Glomerular visceral epithelial cell (primary cell): ENCODE measurements around the gene WSCD2.

Experiments
- DNase-seq: peaks from one replicate; pipeline ENCODE4 v3.0.0-alpha.2; 2016; ENCODE audit errors: extremely low spot score

The WSCD2 gene

DNA sequence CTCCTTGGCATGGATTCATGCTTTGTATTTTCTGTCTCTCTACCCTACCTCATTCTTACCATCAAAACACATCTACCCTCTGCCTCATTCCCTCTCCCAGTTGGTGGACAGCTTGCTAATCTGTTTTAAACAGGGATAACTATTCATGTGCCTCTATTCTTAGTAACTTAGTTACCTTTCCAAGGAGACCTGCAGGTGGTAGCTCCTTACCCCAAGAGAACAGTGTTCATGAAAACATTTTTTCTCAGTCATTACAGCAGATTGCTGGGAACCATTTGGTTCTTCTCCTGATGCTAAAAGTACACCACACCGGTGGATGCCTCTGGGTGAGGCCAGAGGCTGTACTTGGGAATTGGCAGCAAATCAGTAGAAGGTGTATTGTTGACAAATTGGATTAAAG lies 137.0 kb downstream of the WSCD2 start:
- DNase-seq, result no peak

DNA sequence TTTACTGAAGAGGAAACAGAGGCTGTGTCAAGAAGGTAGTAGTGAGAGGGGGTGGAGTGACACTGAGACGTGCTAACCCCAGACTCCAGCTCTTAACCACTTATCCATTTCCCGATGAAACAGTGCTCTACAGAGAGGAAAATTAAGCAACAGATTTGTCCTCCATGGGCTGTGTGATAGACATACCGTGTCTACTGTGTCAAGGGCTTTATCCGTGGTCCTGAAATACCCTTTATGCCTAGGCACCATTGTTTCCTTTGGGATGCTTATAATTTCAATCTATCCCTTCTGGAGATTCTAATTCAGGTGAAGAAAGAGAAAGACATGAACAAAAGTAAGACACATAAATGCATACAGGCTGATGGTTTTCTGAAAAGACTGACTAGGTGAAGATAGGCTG lies 138.4 kb downstream of the WSCD2 start:
- DNase-seq, result no peak

GRCh38 chr12:108268397-108268796 lies 139.3 kb downstream of the WSCD2 start:
- no peak for DNase-seq

DNA sequence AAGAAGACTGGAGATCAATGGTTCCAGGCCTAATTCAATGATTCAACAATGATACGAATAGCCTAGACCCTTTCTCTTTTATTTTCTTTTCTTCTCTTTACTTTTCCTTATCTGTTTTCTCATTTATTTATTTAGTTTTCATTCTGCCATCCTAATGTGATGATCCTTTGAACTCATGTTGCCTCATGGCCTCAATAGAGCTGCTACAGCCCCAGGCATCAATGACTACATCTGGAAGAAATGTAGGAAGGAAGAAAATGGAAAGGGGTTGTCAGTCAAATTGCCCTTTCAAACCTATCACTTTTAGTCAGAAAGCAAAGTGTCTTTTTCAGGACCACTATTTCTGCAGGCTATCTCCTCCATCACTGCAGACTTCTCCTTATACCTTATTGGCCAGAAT lies 140.1 kb downstream of the WSCD2 start:
- DNase-seq, result no peak

- DNase-seq, result no peak
Measured at GRCh38 chr12:108270035-108270848, 141.2 kb downstream of the WSCD2 start.

GRCh38 chr12:108270849-108271143 lies 141.7 kb downstream of the WSCD2 start:
- no peak for DNase-seq

DNA sequence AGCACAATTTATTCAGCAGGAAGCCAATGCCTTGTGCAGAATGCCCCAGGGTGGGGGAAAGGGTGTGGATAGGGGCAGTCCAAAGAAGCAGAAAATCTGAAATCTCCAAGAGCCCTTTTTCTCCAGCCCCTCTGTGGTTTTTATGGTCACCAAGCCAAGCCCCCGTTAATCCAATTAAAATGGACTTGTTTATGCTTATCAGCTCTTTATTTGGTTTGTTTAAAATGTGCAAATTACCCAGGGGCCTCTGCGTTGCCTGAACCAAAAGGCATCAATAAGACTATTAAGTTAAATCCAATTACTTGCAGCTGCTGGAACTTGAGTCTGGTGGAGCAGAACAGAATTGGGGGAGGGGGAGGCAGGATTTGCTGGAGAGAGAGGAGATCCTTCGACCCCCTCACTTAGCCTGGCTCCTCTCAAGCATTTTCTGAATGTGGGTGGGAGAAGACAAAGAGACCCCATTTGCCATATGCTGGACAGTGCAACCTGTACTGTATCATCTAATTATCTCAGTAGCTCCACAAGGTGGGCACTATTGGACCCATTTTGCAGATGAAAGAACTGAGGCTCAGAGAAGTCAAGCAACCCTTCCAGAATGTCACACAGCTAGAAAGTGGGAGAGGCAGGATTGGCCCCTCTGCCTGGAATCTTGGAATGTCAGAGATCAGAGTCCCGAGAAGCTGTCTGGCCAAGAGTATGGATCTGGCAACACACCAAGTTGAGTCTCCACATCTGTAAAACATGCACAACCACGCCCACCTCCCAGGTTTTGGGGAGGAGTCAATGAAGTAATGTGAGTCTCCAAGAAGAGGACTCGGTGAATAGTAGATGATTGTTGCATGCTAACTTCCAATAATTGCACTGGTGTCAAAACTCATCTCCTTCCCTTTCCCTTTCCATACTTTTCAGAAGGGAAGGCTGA lies 143.1 kb downstream of the WSCD2 start:
- DNase-seq, result no peak

DNA sequence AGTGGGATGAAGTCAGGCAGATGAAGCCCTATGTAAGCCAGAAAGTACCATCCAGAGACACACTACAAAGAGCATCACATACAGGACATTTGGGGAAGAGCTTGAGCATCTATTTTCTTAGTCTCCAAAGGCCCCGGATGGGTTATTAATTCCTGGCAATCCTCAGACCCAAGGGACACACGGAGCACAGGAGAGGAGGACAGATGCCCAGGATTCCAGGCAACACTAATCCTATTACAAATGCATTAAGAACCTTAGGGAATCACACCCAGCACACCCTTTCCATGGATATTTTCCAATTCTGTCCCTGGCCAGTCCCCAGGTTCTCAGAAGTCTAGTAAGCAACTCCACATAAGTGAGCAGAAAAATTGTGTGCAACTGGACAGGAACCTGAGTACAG lies 144.1 kb downstream of the WSCD2 start:
- no peak for DNase-seq

- no peak for DNase-seq
Measured at GRCh38 chr12:108277613-108278012, 148.5 kb downstream of the WSCD2 start.

- DNase-seq, result no peak
Measured at GRCh38 chr12:108282160-108282559, 153.1 kb downstream of the WSCD2 start.

- DNase-seq, result no peak
Measured at GRCh38 chr12:108282676-108283075, 153.6 kb downstream of the WSCD2 start.

DNA sequence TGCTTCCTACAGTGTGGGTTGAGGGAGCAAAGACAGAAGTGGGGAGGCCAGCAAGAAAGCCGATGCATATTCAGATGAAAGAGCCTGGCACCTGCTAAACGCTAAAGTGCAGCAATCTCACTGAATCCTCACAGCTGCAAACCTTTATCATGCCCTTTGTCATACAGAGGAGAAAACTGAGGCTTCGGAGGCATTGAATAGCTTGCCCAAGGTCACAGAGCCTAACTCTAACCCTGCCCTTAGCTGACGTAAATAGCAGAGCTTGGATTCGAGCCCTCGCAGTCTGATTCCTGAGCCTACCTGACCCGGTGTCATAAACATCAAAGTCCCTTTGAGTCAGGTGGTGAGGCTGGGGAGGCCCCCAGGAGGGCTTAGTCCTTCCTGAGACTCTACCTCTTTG lies 155.1 kb downstream of the WSCD2 start:
- no peak for DNase-seq

- DNase-seq, result no peak
Measured at GRCh38 chr12:108285016-108285415, 155.9 kb downstream of the WSCD2 start.

DNA sequence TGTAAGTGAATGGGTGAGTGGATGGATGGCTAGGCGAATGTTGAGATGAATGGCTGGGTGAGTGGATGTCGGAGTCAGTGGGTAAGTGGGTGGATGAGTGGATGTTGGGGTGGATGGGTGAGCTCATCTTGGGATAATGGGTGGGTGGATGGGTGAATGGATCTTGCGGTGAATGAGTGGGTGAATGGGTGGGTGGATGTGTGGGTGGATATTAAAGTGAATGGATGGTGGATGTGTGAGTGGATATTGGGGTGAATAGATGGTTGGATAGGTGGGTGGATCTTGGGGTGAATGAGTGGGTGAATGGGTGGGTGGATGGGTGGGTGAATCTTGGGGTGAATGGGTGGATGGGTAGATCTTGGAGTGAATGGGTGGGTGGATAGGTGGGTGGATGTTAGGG lies 158.1 kb downstream of the WSCD2 start:
- no peak for DNase-seq

- no peak for DNase-seq
Measured at GRCh38 chr12:108289350-108290161, 160.5 kb downstream of the WSCD2 start.

- no peak for DNase-seq
Measured at GRCh38 chr12:108295641-108296040, 166.6 kb downstream of the WSCD2 start.

DNA sequence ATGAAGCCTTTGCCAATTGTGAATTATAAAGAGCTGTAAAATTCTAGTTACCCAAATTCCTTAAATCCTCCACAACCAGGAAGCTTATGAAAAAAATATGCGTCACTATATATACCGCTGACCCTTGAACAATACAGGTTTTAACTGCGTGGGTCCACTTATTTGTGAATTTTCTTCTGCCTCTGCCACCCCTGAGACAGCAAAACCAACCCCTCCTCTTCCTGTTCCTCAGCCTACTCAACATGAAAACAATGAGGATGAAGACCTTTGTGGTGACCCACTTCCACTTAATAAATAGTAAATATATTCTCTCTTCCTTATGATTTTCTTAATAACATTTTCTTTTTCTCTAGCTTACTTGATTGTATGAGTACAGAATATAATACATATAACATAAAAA lies 167.9 kb downstream of the WSCD2 start:
- DNase-seq, result no peak

GRCh38 chr12:108297424-108297823 lies 168.3 kb downstream of the WSCD2 start:
- no peak for DNase-seq

- no peak for DNase-seq
Measured at GRCh38 chr12:108297895-108298760, 169.0 kb downstream of the WSCD2 start.

DNA sequence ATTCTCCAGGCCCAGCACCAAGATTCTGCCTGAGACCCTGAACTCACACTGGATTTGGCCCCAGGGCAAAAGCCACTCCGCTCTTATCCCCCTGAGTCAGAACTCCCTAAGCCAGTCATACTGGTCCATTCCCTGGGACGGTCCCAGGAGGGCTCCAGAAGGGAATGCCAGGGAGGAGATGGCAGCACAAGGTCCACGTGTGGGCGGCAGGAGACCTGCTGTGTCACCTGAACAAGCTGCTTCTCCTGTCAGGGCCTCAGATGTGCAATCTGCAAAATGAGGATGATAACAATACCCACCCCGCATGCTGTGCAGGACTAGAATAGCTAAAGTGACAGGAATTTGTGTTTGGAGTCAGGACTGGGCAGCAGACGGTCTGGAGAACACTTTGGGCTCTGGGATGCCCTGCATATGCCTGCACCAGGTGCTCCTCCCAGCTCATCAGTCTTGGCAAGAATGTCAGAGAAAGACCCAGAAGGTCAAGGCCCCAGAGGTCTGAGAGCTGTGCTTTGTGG lies 169.7 kb downstream of the WSCD2 start:
- DNase-seq, result no peak

DNA sequence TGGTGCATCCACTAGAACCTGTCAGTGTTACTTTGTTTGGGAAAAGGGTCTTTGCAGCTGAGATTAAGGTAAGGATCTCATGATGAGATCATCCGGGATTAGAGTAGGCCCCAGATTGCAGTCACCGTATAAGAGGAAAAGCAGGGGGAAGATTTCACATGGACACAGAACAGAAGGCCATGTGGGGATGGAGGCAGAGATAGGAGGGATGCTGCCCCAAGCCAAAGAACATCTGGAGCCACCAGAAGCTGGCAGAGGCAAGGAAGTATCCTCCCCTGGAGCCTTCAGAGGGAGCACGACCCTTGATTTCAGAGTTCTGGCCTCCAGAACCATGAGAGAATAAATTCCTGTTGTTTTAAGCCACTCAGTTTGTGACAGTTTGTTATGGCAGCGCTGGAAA lies 170.4 kb downstream of the WSCD2 start:
- no peak for DNase-seq
